Stomach (tissue), 4 donors: ENCODE measurements around the gene LRMDA.

Source experiments
- EP300 ChIP-seq: sonication (generic); formaldehyde crosslinking; IDR thresholded peaks from one replicate; pipeline ENCODE4 v1.6.1; 2017; ENCODE audit warnings: antibody characterized with exemption
- POLR2A ChIP-seq, 4 donors: fragments of 450-650 bp; IDR thresholded peaks; one replicate each; pipeline ENCODE4 v1.6.1; 2016; ENCODE audit warnings: antibody characterized with exemption in 4 of 4, control low read depth in 2 of 4, mild to moderate bottlenecking in 1 of 4, moderate library complexity in 1 of 4
- POLR2AphosphoS5 ChIP-seq, 3 donors: sonication (generic); formaldehyde crosslinking; IDR thresholded peaks; one replicate each; pipeline ENCODE4 v1.6.1; 2016; ENCODE audit warnings: antibody characterized with exemption in 3 of 3
- TF ChIP-seq, protein P1 (sequence below), 7 experiments: fragments of 450-650 bp in 4 of 7; fragments of 200-600 bp in 3 of 7; sonication (generic) in 3 of 7; IDR thresholded peaks; one replicate each; pipeline ENCODE4 v1.5.1; 2016 to 2019; ENCODE audit warnings: antibody characterized with exemption in 7 of 7, control low read depth in 2 of 7, mild to moderate bottlenecking in 1 of 7

DNA sequence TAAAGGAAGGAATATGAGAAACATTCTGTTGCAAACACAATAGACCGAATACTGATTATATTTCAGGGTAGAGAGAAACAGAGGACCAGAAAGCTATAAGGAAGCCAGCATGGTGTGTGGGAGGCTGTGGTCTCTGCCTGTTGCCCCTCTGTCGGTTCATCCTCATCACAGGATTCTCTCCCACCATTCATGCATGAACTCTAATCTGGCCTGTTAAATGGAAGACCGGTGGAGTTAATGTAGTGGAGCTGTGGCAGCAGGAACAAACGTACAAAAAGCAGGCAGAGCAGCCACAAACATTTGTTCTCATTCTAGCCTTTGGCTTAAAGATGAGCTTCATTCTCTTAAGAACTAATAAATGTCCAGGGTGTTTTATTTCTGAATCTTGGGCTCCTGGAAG is 902.4 kb downstream of the LRMDA start:
- TF ChIP-seq EP300 (no peak), POLR2AphosphoS5 (IDR thresholded peaks at IDR 0.05) (no peak), POLR2A (IDR thresholded peaks at IDR 0.05) (no peak)
- TF ChIP-seq, protein P1, sequence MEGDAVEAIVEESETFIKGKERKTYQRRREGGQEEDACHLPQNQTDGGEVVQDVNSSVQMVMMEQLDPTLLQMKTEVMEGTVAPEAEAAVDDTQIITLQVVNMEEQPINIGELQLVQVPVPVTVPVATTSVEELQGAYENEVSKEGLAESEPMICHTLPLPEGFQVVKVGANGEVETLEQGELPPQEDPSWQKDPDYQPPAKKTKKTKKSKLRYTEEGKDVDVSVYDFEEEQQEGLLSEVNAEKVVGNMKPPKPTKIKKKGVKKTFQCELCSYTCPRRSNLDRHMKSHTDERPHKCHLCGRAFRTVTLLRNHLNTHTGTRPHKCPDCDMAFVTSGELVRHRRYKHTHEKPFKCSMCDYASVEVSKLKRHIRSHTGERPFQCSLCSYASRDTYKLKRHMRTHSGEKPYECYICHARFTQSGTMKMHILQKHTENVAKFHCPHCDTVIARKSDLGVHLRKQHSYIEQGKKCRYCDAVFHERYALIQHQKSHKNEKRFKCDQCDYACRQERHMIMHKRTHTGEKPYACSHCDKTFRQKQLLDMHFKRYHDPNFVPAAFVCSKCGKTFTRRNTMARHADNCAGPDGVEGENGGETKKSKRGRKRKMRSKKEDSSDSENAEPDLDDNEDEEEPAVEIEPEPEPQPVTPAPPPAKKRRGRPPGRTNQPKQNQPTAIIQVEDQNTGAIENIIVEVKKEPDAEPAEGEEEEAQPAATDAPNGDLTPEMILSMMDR (IDR thresholded peaks at IDR 0.05): no peak
